ENCODE data around the gene NCAM1. TPM values are rescaled to one million over a fixed set of nuclear protein-coding genes. Genes with fewer than 3 reads are reported as not detected.

NCAM1 gene
- total and polyA plus RNA-seq, 2 donors (not counting 3 experiments of a cell fraction or from before 2014, with no cell fraction given): 0.03 TPM; not detected in 1

DNA sequence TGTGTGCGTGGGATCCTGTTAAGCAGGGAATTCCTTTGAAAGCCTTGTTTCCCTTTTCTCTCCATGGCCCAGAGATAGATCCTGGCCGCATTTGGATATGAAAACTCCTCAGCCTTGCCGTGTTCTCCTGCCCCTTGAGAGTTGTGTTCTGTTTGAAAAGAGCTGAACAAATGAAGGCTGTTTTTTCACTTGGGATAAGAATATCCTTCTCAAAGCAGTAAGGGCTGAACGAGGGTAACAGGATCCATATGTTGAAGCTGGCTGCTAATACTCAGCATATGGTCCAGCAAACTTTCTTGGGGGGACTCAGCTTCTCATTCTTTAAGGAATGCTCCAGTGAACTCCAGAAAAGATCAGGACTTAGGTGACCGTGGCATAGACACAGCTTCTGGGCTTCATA lies 238.6 kb downstream of the NCAM1 start:
- no peaks in the 10 kb centered on the region for H3K9me1 ChIP-seq (replicated peaks; ENCODE audit: control insufficient read depth, extremely low read depth, insufficient read depth, low read length)
- no peaks in the 10 kb centered on the region for H3K9me3 ChIP-seq (replicated peaks; ENCODE audit: control insufficient read depth, insufficient read depth, low read length)
- no peak overlapping the region for H3K27ac ChIP-seq (ENCODE audit: insufficient read depth, low read depth, low read length)
- intact Hi-C loops (cut with micrococcal nuclease): no loop called here
- H4K20me1 ChIP-seq (replicated peaks; ENCODE audit: control insufficient read depth, extremely low read depth, insufficient read depth, low read length): no peaks in the 10 kb centered on the region
- DNase-seq (ENCODE audit: low read depth, low spot score): no peak
- H3K4me1 ChIP-seq (ENCODE audit: control insufficient read depth, extremely low read depth, insufficient read depth, low read length): no peaks in the 10 kb centered on the region
- no peak overlapping the region for H3K4me3 ChIP-seq (replicated peaks in 1 of 3; ENCODE audit: insufficient read depth in 1 of 3, low read depth in 1 of 3, low read length in 3 of 3)
- H2AFZ ChIP-seq (ENCODE audit: low read depth, low read length): no peak overlapping the region
- TF ChIP-seq, protein P1, sequence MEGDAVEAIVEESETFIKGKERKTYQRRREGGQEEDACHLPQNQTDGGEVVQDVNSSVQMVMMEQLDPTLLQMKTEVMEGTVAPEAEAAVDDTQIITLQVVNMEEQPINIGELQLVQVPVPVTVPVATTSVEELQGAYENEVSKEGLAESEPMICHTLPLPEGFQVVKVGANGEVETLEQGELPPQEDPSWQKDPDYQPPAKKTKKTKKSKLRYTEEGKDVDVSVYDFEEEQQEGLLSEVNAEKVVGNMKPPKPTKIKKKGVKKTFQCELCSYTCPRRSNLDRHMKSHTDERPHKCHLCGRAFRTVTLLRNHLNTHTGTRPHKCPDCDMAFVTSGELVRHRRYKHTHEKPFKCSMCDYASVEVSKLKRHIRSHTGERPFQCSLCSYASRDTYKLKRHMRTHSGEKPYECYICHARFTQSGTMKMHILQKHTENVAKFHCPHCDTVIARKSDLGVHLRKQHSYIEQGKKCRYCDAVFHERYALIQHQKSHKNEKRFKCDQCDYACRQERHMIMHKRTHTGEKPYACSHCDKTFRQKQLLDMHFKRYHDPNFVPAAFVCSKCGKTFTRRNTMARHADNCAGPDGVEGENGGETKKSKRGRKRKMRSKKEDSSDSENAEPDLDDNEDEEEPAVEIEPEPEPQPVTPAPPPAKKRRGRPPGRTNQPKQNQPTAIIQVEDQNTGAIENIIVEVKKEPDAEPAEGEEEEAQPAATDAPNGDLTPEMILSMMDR (IDR thresholded peaks at IDR 0.05; ENCODE audit: extremely low read depth in 1 of 2, insufficient read depth in 1 of 2, low read depth in 1 of 2, low read length in 2 of 2): no peak
- TF ChIP-seq FOS (IDR thresholded peaks at IDR 0.05; ENCODE audit: borderline replicate concordance, insufficient read depth, low read length) (no peak), JUN (IDR thresholded peaks at IDR 0.05; ENCODE audit: borderline replicate concordance, insufficient read depth, insufficient read length, low read depth) (no peak), GATA2 (IDR thresholded peaks at IDR 0.05; ENCODE audit: insufficient read depth, insufficient read length, low read depth, low read length) (no peak), POLR2A (IDR thresholded peaks at IDR 0.05; ENCODE audit: low read depth, low read length) (no peak), POLR2AphosphoS5 (IDR thresholded peaks at IDR 0.05; ENCODE audit: insufficient read depth, low read depth, low read length) (no peak), EZH2 (IDR thresholded peaks at IDR 0.05; ENCODE audit: borderline replicate concordance, low read depth, low read length, severe bottlenecking) (no peak), MYC (IDR thresholded peaks at IDR 0.05; ENCODE audit: low read depth, low read length) (no peak)
- TF ChIP-seq, protein P2, sequence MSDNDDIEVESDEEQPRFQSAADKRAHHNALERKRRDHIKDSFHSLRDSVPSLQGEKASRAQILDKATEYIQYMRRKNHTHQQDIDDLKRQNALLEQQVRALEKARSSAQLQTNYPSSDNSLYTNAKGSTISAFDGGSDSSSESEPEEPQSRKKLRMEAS (IDR thresholded peaks at IDR 0.05; ENCODE audit: insufficient read depth, insufficient read length): no peak
- H3K79me2 ChIP-seq (ENCODE audit: control insufficient read depth, insufficient read depth, low read length): no peaks in the 10 kb centered on the region
- FAIRE-seq: no peak
- BruUV-seq (replicated peaks): no TSS peak
- no peaks in the 10 kb centered on the region for H3K27me3 ChIP-seq (ENCODE audit: control insufficient read depth in 2 of 2, insufficient read depth in 2 of 2, low read length in 2 of 2)
- no peaks in the 10 kb centered on the region for H3K36me3 ChIP-seq (ENCODE audit: control insufficient read depth in 2 of 2, extremely low read depth in 1 of 2, insufficient read depth in 2 of 2, low read length in 2 of 2)
- POLR2A ChIA-PET: no interaction called here
- dilution Hi-C loops (cut with MboI; ENCODE audit: extremely low pct_ligation_motif_present, low sequenced_read_pairs): no loop called here
- CTCF ChIA-PET: no interaction called here
- H3K4me2 ChIP-seq (ENCODE audit: insufficient read depth, low read length): no peak overlapping the region
- no peak overlapping the region for H3K9ac ChIP-seq (replicated peaks; ENCODE audit: extremely low read depth, insufficient read depth, low read length)

Measured in endothelial cell of umbilical vein (primary cell).